SU-DHL-6 (cell line): ENCODE results near the gene HERC5.
"Not testable (repeated sequence)": the region's sequence is repeated elsewhere in the genome, so short reads cannot be mapped to it uniquely, and the experiment has no call there.

Experiments
- H2AFZ ChIP-seq: fragments of 200-600 bp; sonication (generic); 2 replicates; pipeline ENCODE4 v1.6.1; 2014; ENCODE audit warnings: low read depth, mild to moderate bottlenecking, moderate library complexity, mixed read lengths, antibody characterized with exemption, low read length; ENCODE audit not compliant: severe bottlenecking
- H3F3A ChIP-seq: fragments of 200-600 bp; shearing (Covaris generic); 2 replicates; pipeline ENCODE4 v1.6.0; 2016; ENCODE audit warnings: antibody characterized with exemption, mild to moderate bottlenecking; ENCODE audit not compliant: insufficient read depth
- H3K27ac ChIP-seq: fragments of 200-600 bp; sonication (generic); 2 replicates; pipeline ENCODE4 v1.5.1; 2016; ENCODE audit warnings: low read depth, mild to moderate bottlenecking, low read length, moderate library complexity, mixed read lengths
- H3K27me3 ChIP-seq: fragments of 200-600 bp; sonication (generic), shearing (Covaris generic); 2 replicates; pipeline ENCODE4 v1.6.0; 2014; ENCODE audit warnings: mild to moderate bottlenecking, low read length
- H3K36me3 ChIP-seq: fragments of 200-600 bp; sonication (generic); 2 replicates; pipeline ENCODE4 v1.6.1; 2014; ENCODE audit warnings: mild to moderate bottlenecking, low read length, mixed read lengths
- H3K4me2 ChIP-seq: fragments of 300-600, 200-600 bp; shearing (Covaris generic), sonication (generic); 2 replicates; pipeline ENCODE4 v1.6.0; 2014; ENCODE audit warnings: low read length, low read depth, mild to moderate bottlenecking; ENCODE audit not compliant: poor library complexity, severe bottlenecking
- H3K4me3 ChIP-seq: fragments of 200-600 bp; sonication (generic); 2 replicates; pipeline ENCODE4 v1.5.1; 2014; ENCODE audit warnings: antibody characterized with exemption, low read length, mild to moderate bottlenecking, mixed read lengths; ENCODE audit not compliant: insufficient read depth, poor library complexity, severe bottlenecking
- H3K79me2 ChIP-seq: fragments of 200-600 bp; sonication (generic); 2 replicates; pipeline ENCODE4 v1.6.1; 2014; ENCODE audit warnings: mild to moderate bottlenecking, low read length, moderate library complexity; ENCODE audit not compliant: insufficient read depth
- H3K9ac ChIP-seq: fragments of 200-600 bp; sonication (generic); 2 replicates; pipeline ENCODE4 v1.7.0; 2014; ENCODE audit warnings: mild to moderate bottlenecking, low read length
- H3K9me2 ChIP-seq: fragments of 200-600 bp; sonication (generic); replicated peaks from 2 replicates; pipeline ENCODE4 v1.6.1; 2014; ENCODE audit warnings: low read length; ENCODE audit not compliant: insufficient read depth
- H3K9me3 ChIP-seq: fragments of 200-600 bp; sonication (generic); 2 replicates; pipeline ENCODE4 v1.6.1; 2014; ENCODE audit warnings: low read length, mixed read lengths; ENCODE audit not compliant: insufficient read depth
- H4K20me1 ChIP-seq: fragments of 200-600 bp; sonication (generic); 2 replicates; pipeline ENCODE4 v1.6.1; 2014; ENCODE audit warnings: low read depth, mild to moderate bottlenecking, antibody characterized with exemption, low read length, moderate library complexity, mixed read lengths
- CTCF ChIP-seq: fragments of 200-600 bp; sonication (generic); IDR thresholded peaks from one replicate; pipeline ENCODE4 v1.5.1; 2017; ENCODE audit warnings: antibody characterized with exemption, mild to moderate bottlenecking, low read length, moderate library complexity; ENCODE audit not compliant: insufficient read depth, poor library complexity, severe bottlenecking
- EZH2phosphoT487 ChIP-seq: fragments of 200-600 bp; sonication (generic), shearing (Covaris generic); conservative IDR thresholded peaks from 2 replicates; pipeline ENCODE4 v1.6.1; 2018; ENCODE audit warnings: mild to moderate bottlenecking, antibody characterized with exemption, low read length, moderate library complexity, mixed read lengths

Gene HERC5

GRCh38 chr4:88446124-88446523 lies 10.8 kb upstream of the HERC5 start:
- no peaks in the 10 kb centered on the region for H3K9me2 ChIP-seq
- H3K79me2 ChIP-seq = no peaks in the 10 kb centered on the region
- H2AFZ ChIP-seq = no peak overlapping the region
- H3F3A ChIP-seq = no peaks in the 10 kb centered on the region
- H4K20me1 ChIP-seq = no peaks in the 10 kb centered on the region
- H3K27me3 ChIP-seq = no peaks in the 10 kb centered on the region
- no peak overlapping the region for H3K4me3 ChIP-seq
- no peak overlapping the region for H3K9ac ChIP-seq
- H3K27ac ChIP-seq = no peak overlapping the region
- H3K36me3 ChIP-seq = no peaks in the 10 kb centered on the region
- TF ChIP-seq EZH2phosphoT487 (no peak), CTCF (no peak)
- no peaks in the 10 kb centered on the region for H3K9me3 ChIP-seq
- no peak overlapping the region for H3K4me2 ChIP-seq

GRCh38 chr4:88447371-88448095 lies 9.4 kb upstream of the HERC5 start:
- Histone ChIP-seq H4K20me1 (no peaks in the 10 kb centered on the region), H3K9me3 (no peaks in the 10 kb centered on the region), H3K4me2 (no peak overlapping the region), H3K79me2 (no peaks in the 10 kb centered on the region), H3K27ac (no peak overlapping the region), H3K9me2 (no peaks in the 10 kb centered on the region), H3K9ac (no peak overlapping the region), H3K27me3 (no peaks in the 10 kb centered on the region), H3K4me3 (no peak overlapping the region), H3F3A (no peaks in the 10 kb centered on the region), H2AFZ (no peak overlapping the region), H3K36me3 (no peaks in the 10 kb centered on the region)
- TF ChIP-seq EZH2phosphoT487 (no peak), CTCF (no peak)

- not testable (repeated sequence) for H3K4me2 ChIP-seq, H3F3A ChIP-seq, H3K9me2 ChIP-seq, H3K27ac ChIP-seq, H3K9ac ChIP-seq, H2AFZ ChIP-seq, H4K20me1 ChIP-seq, H3K36me3 ChIP-seq, H3K27me3 ChIP-seq, H3K79me2 ChIP-seq, H3K9me3 ChIP-seq, H3K4me3 ChIP-seq
Measured at GRCh38 chr4:88448211-88448765, 8.6 kb upstream of the HERC5 start.

- H3F3A ChIP-seq = no peaks in the 10 kb centered on the region
- H2AFZ ChIP-seq = no peak overlapping the region
- H3K79me2 ChIP-seq = no peaks in the 10 kb centered on the region
- no peaks in the 10 kb centered on the region for H3K9me2 ChIP-seq
- H3K27ac ChIP-seq = no peak overlapping the region
- H3K27me3 ChIP-seq = no peaks in the 10 kb centered on the region
- H3K9me3 ChIP-seq = no peaks in the 10 kb centered on the region
- no peak overlapping the region for H3K4me3 ChIP-seq
- TF ChIP-seq EZH2phosphoT487 = no peak
- TF ChIP-seq CTCF = no peak
- H4K20me1 ChIP-seq = no peaks in the 10 kb centered on the region
- no peaks in the 10 kb centered on the region for H3K36me3 ChIP-seq
- H3K4me2 ChIP-seq = no peak overlapping the region
- H3K9ac ChIP-seq = no peak overlapping the region
Measured at GRCh38 chr4:88448889-88449288, 8.0 kb upstream of the HERC5 start.
